Prostate gland (tissue), 2 donors: ENCODE data around the gene FABP2. TPM values are rescaled to one million over a fixed set of nuclear protein-coding genes. Genes with fewer than 3 reads are reported as not detected.
"Not testable (repeated sequence)": the region's sequence is repeated elsewhere in the genome, so short reads cannot be mapped to it uniquely, and the experiment has no call there.

Source experiments
- DNase-seq: peaks from one replicate; pipeline ENCODE4 v3.0.0-alpha.2; 2019; ENCODE audit warnings: low spot score
- H3K27ac ChIP-seq, 2 donors: fragments of 200-600 bp; sonication (generic); 2 replicates each; pipeline ENCODE4 v1.5.1; 2017 to 2019
- H3K27me3 ChIP-seq: fragments of 200-600 bp; sonication (generic); replicated peaks from 2 replicates; pipeline ENCODE4 v1.5.1; 2019; ENCODE audit not compliant: insufficient read depth
- H3K36me3 ChIP-seq, 2 donors: fragments of 200-600 bp; sonication (generic); 1 replicate in 1 of 2; 2 replicates in 1 of 2; pipeline versions ENCODE4 v1.5.1 to v1.8.1; 2017 to 2019
- H3K4me1 ChIP-seq: fragments of 200-600 bp; sonication (generic); replicated peaks from 2 replicates; pipeline ENCODE4 v1.5.1; 2019
- H3K4me3 ChIP-seq, 2 donors: fragments of 200-600 bp; sonication (generic); 2 replicates each; pipeline ENCODE4 v1.5.1; 2017 to 2019
- H3K9me3 ChIP-seq: fragments of 200-600 bp; sonication (generic); 2 replicates; pipeline ENCODE4 v1.5.1; 2017
- CTCF ChIP-seq, 4 experiments: fragments of 200-600 bp in 2 of 4; fragments of 450-650 bp in 2 of 4; sonication (generic) in 2 of 4; IDR thresholded peaks; 1 replicate in 3 of 4; 2 replicates in 1 of 4; pipeline ENCODE4 v1.5.1; 2016 to 2019; ENCODE audit warnings: antibody characterized with exemption in 4 of 4, mild to moderate bottlenecking in 2 of 4, moderate library complexity in 2 of 4
- POLR2A ChIP-seq: fragments of 450-650 bp; IDR thresholded peaks from one replicate; pipeline ENCODE4 v1.6.1; 2016; ENCODE audit warnings: antibody characterized with exemption, mild to moderate bottlenecking
- POLR2AphosphoS5 ChIP-seq: sonication (generic); formaldehyde crosslinking; IDR thresholded peaks from one replicate; pipeline ENCODE4 v1.6.1; 2017; ENCODE audit warnings: antibody characterized with exemption
- WGBS: methylation state at CpG from one replicate; pipeline ENCODE4 v1.1.5; 2018; 5-methylcytosine and 5-hydroxymethylcytosine counted together
- intact Hi-C: fragments of 100-400 bp; cut with DNase I; formaldehyde crosslinking; loops from one replicate; pipeline ENCODE4 v1.14.2; 2022
- total RNA-seq, 2 donors: library from RNA; depleted of rRNA; stranded (reverse); fragments of >200 nt; gene quantifications; one replicate each; pipeline ENCODE4 v1.1.0, GENCODE V29; 2016

FABP2 gene
- total RNA-seq, 2 donors from 2014 or later, result not detected

- H3K4me1 ChIP-seq, intact Hi-C loops, H3K27me3 ChIP-seq, DNase-seq, H3K4me3 ChIP-seq, H3K27ac ChIP-seq, H3K9me3 ChIP-seq, H3K36me3 ChIP-seq: not testable (repeated sequence)
- WGBS, result 88% methylated on average over 1 of the region's 1 CpG
These were observed 26.2 kb upstream of the FABP2 start for GRCh38 chr4:119348169-119348568.

DNA sequence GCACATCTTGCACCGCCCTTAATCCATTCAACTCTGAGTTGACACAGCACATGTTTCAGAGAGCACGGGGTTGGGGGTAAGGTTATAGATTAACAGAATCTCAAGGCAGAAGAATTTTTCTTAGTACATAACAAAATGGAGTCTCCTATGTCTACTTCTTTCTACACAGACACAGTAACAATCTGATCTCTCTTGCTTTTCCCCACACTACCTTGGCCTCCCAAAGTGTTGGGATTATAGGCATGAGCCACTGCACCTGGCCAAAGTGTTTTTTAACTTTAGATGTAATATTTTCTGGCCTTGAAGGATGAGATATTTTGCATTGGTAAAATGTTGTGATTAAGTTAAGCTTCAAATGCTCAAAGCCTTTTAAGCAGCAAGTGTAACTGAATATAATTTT is 21.4 kb upstream of the FABP2 start:
- WGBS, result no CpG with 5 or more reads among the region's 2 CpGs
- H3K36me3 ChIP-seq, H3K4me3 ChIP-seq, H3K4me1 ChIP-seq, H3K9me3 ChIP-seq, H3K27ac ChIP-seq, intact Hi-C loops, H3K27me3 ChIP-seq, DNase-seq: not testable (repeated sequence)

DNA sequence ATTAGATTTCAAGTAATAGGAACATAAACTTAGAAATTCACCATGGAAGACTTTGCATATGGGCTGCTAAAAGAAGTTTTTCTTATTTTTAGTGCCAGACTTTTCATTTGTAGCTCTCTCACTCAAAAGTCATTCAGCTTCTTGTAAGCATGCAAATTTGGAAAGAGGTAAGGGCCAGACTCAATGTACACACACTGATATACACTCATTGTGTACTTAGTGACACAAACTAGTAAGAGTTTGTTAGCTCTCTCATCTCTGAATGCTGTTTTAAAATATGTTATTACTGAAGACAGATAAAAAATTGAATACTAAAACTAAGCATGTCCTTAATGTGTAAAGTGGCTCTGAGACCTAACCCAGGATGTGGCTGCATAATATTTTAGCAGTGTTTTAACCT is 18.0 kb upstream of the FABP2 start:
- DNase-seq, H3K9me3 ChIP-seq, H3K4me1 ChIP-seq, intact Hi-C loops, H3K36me3 ChIP-seq, H3K27me3 ChIP-seq, H3K4me3 ChIP-seq, H3K27ac ChIP-seq: not testable (repeated sequence)

DNA sequence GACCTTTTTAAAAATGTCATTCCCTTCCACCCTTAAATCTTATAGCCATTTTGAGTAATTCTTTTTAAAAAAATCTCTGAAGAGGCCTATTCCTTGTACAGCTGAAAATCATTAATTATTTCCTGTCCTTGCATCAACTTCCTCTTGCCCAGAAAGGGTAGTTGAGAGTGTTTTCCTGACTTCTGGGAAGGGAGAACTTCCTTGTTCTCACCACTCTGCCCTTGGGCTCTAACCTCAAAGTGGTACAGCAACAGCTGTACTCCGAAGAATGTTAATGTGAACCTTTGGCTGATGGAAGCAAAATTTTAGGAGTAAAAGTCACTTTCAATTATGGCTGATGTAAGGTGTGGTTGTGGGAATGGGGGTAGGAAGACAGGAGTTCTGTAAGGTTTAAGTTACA is 15.1 kb upstream of the FABP2 start:
- TF ChIP-seq CTCF (IDR thresholded peaks at IDR 0.05) (no peak), POLR2AphosphoS5 (no peak), POLR2A (no peak)
- Histone ChIP-seq H3K27ac (no peak overlapping the region), H3K36me3 (no peaks in the 10 kb centered on the region), H3K4me1 (no peaks in the 10 kb centered on the region), H3K9me3 (no peaks in the 10 kb centered on the region), H3K4me3 (no peak overlapping the region), H3K27me3 (no peaks in the 10 kb centered on the region)
- intact Hi-C loops, result no loop called here
- DNase-seq, result no peak
- WGBS, result 63% methylated on average over 1 of the region's 1 CpG

GRCh38 chr4:119336332-119336979 is 14.5 kb upstream of the FABP2 start:
- intact Hi-C loops, H3K27me3 ChIP-seq, DNase-seq, H3K4me1 ChIP-seq, H3K4me3 ChIP-seq, H3K36me3 ChIP-seq, H3K27ac ChIP-seq, H3K9me3 ChIP-seq: not testable (repeated sequence)
- 46% methylated on average over 4 of the region's 4 CpGs for WGBS

GRCh38 chr4:119329835-119330620 is 8.1 kb upstream of the FABP2 start:
- Histone ChIP-seq H3K27ac (no peak overlapping the region), H3K4me1 (no peaks in the 10 kb centered on the region), H3K36me3 (no peaks in the 10 kb centered on the region), H3K4me3 (no peak overlapping the region), H3K9me3 (no peaks in the 10 kb centered on the region), H3K27me3 (no peaks in the 10 kb centered on the region)
- TF ChIP-seq CTCF (IDR thresholded peaks at IDR 0.05) (no peak), POLR2A (no peak), POLR2AphosphoS5 (no peak)
- intact Hi-C loops, result no loop called here
- 71% methylated on average over 2 of the region's 2 CpGs for WGBS
- DNase-seq, result no peak

- H3K36me3 ChIP-seq, result no peaks in the 10 kb centered on the region
- 69% methylated on average over 2 of the region's 2 CpGs for WGBS
- TF ChIP-seq POLR2A (no peak), POLR2AphosphoS5 (no peak)
- intact Hi-C loops, result no loop called here
- H3K9me3 ChIP-seq, result no peaks in the 10 kb centered on the region
- H3K27ac ChIP-seq, result no peak overlapping the region
- no peaks in the 10 kb centered on the region for H3K4me1 ChIP-seq
- no peak for DNase-seq
- H3K27me3 ChIP-seq, result no peaks in the 10 kb centered on the region
- H3K4me3 ChIP-seq, result no peak overlapping the region
These were observed 6.8 kb upstream of the FABP2 start for GRCh38 chr4:119328695-119329094.
